ENCODE data around the gene OSBPL8. TPM values are rescaled to one million over a fixed set of nuclear protein-coding genes. Genes with fewer than 3 reads are reported as not detected.
A peak's percentile ranks its signal among the peaks of the same experiment; 100 is the strongest.

Gene OSBPL8
- total RNA-seq, 1 donor, result 204 TPM

GRCh38 chr12:76569685-76570604, 10.4 kb upstream of the OSBPL8 start:
- TF ChIP-seq CTCF (IDR thresholded peaks at IDR 0.05; ENCODE audit: extremely low read depth, low read depth, low read length), result no peak
- H2AFZ ChIP-seq (ENCODE audit: low read length), result peak overlapping the region; percentile 60
- no peak overlapping the region for H3K4me3 ChIP-seq (ENCODE audit: insufficient read depth, low read length)

DNA sequence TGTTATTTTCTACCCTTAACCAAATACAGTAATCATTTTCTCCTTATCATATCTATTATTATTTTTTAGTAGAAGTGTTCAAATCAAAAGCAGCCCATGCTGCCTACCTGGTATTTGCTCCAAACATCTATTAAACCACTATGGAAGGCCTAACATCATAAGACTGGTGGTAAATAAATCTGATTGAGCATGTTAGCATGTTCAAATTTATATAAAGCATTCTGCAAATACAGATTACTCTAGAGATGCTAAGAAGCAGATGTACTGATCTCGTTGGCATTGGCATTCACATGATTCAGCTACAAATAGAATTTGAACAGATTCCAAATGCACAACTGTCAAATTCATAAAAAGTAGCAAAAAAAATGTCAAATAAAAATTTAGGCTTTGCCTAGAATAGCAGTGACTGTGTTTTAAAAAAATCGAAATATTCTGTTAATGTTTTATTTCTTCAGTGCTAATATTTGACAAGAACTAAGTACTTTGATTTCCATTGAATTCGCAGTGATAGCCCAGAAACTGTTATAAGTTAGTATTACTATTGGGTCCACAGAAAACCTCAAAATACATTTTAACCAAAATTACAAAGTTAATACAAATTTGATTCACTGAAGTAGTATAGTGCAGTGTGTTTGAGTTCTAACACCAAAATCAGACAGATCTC, 9.4 kb upstream of the OSBPL8 start:
- H3K27ac ChIP-seq (ENCODE audit: low read depth, low read length), result no peak overlapping the region
- no peak overlapping the region for H3K4me3 ChIP-seq (ENCODE audit: insufficient read depth, low read length)
- no peaks in the 10 kb centered on the region for H3K27me3 ChIP-seq (ENCODE audit: insufficient read depth, low read length)
- H3K9me3 ChIP-seq (ENCODE audit: low read depth, low read length), result no peaks in the 10 kb centered on the region
- no peak for TF ChIP-seq CTCF (IDR thresholded peaks at IDR 0.05; ENCODE audit: extremely low read depth, low read depth, low read length)
- no peak overlapping the region for H3K4me2 ChIP-seq (ENCODE audit: insufficient read depth, low read length)
- no peaks in the 10 kb centered on the region for H3K4me1 ChIP-seq (ENCODE audit: insufficient read depth, low read length)
- no peak overlapping the region for H2AFZ ChIP-seq (ENCODE audit: low read length)
- no peaks in the 10 kb centered on the region for H3K79me2 ChIP-seq (ENCODE audit: insufficient read depth, low read length)
- H4K20me1 ChIP-seq (ENCODE audit: insufficient read depth, low read length), result no peaks in the 10 kb centered on the region
- H3K36me3 ChIP-seq (ENCODE audit: insufficient read depth, low read length), result no peaks in the 10 kb centered on the region
- no peak for DNase-seq (ENCODE audit: insufficient read length, low spot score, missing footprints)

More at GRCh38 chr12:76569685-76570604, 10.4 kb upstream of the OSBPL8 start:
- H3K79me2 ChIP-seq (ENCODE audit: insufficient read depth, low read length), result no peaks in the 10 kb centered on the region
- H3K4me1 ChIP-seq (ENCODE audit: insufficient read depth, low read length), result no peaks in the 10 kb centered on the region
- H3K9me3 ChIP-seq (ENCODE audit: low read depth, low read length), result no peaks in the 10 kb centered on the region
- no peaks in the 10 kb centered on the region for H4K20me1 ChIP-seq (ENCODE audit: insufficient read depth, low read length)
- H3K36me3 ChIP-seq (ENCODE audit: insufficient read depth, low read length), result no peaks in the 10 kb centered on the region
- DNase-seq (ENCODE audit: insufficient read length, low spot score, missing footprints), result no peak
- H3K4me2 ChIP-seq (ENCODE audit: insufficient read depth, low read length), result peak overlapping the region; percentile 3
- H3K27me3 ChIP-seq (ENCODE audit: insufficient read depth, low read length), result no peaks in the 10 kb centered on the region
- H3K27ac ChIP-seq (ENCODE audit: low read depth, low read length), result no peak overlapping the region

- no peak for TF ChIP-seq CTCF (IDR thresholded peaks at IDR 0.05; ENCODE audit: extremely low read depth, low read depth, low read length)
- no peaks in the 10 kb centered on the region for H4K20me1 ChIP-seq (ENCODE audit: insufficient read depth, low read length)
- H2AFZ ChIP-seq (ENCODE audit: low read length), result no peak overlapping the region
- no peaks in the 10 kb centered on the region for H3K79me2 ChIP-seq (ENCODE audit: insufficient read depth, low read length)
- no peaks in the 10 kb centered on the region for H3K4me1 ChIP-seq (ENCODE audit: insufficient read depth, low read length)
- no peak for DNase-seq (ENCODE audit: insufficient read length, low spot score, missing footprints)
- no peaks in the 10 kb centered on the region for H3K9me3 ChIP-seq (ENCODE audit: low read depth, low read length)
- no peak overlapping the region for H3K4me2 ChIP-seq (ENCODE audit: insufficient read depth, low read length)
- H3K27ac ChIP-seq (ENCODE audit: low read depth, low read length), result no peak overlapping the region
- H3K36me3 ChIP-seq (ENCODE audit: insufficient read depth, low read length), result no peaks in the 10 kb centered on the region
- no peaks in the 10 kb centered on the region for H3K27me3 ChIP-seq (ENCODE audit: insufficient read depth, low read length)
- H3K4me3 ChIP-seq (ENCODE audit: insufficient read depth, low read length), result no peak overlapping the region
These were observed 8.6 kb upstream of the OSBPL8 start for GRCh38 chr12:76568130-76568529.

DNA sequence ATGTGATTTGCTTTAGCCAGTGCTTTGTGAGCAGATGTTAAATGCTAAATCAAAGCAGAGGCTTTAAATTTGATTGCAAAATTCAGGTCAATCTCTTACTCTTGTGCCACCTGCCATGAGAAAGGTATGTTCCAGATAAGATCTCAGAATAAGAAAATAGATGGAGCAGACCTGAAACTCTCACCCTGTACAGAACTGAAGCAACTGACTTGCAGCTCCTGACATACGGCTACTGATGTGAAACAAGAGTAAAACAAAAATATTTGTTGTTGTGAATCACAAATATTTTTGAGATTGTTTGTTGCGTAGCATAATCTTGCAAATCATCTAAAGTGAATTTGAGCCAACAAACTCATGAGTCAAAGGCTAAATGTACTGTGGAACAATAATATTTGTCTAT, 3.5 kb upstream of the OSBPL8 start:
- no peak overlapping the region for H2AFZ ChIP-seq (ENCODE audit: low read length)
- no peak for TF ChIP-seq CTCF (IDR thresholded peaks at IDR 0.05; ENCODE audit: extremely low read depth, low read depth, low read length)
- no peaks in the 10 kb centered on the region for H3K36me3 ChIP-seq (ENCODE audit: insufficient read depth, low read length)
- H3K4me2 ChIP-seq (ENCODE audit: insufficient read depth, low read length), result no peak overlapping the region
- no peak overlapping the region for H3K27ac ChIP-seq (ENCODE audit: low read depth, low read length)
- no peak for DNase-seq (ENCODE audit: insufficient read length, low spot score, missing footprints)
- peaks cover 3% of the 10 kb centered on the region for H4K20me1 ChIP-seq (ENCODE audit: insufficient read depth, low read length)
- H3K27me3 ChIP-seq (ENCODE audit: insufficient read depth, low read length), result no peaks in the 10 kb centered on the region
- H3K4me1 ChIP-seq (ENCODE audit: insufficient read depth, low read length), result peaks cover under 1% of the 10 kb centered on the region
- no peak overlapping the region for H3K4me3 ChIP-seq (ENCODE audit: insufficient read depth, low read length)
- H3K79me2 ChIP-seq (ENCODE audit: insufficient read depth, low read length), result peaks cover 13% of the 10 kb centered on the region
- no peaks in the 10 kb centered on the region for H3K9me3 ChIP-seq (ENCODE audit: low read depth, low read length)
